ENCODE measurements around the gene PLEKHD1.
"Not testable (repeated sequence)": the region's sequence is repeated elsewhere in the genome, so short reads cannot be mapped to it uniquely, and the experiment has no call there.

Gene PLEKHD1

GRCh38 chr14:69484444-69485314 is at the start of gene PLEKHD1:
Gene PLEKHD1, plus strand, starts transcription at chr14:69484728. Its CDS starts 238 bp downstream, at chr14:69484966.
- DNase-seq = no peak

GRCh38 chr14:69439521-69440270 is 44.8 kb upstream of the PLEKHD1 start:
- no peak for DNase-seq

GRCh38 chr14:69441948-69442347 is 42.6 kb upstream of the PLEKHD1 start:
- DNase-seq = no peak

- DNase-seq = no peak
These were observed 41.2 kb upstream of the PLEKHD1 start for GRCh38 chr14:69443296-69443805.

GRCh38 chr14:69449216-69449615 is 35.3 kb upstream of the PLEKHD1 start:
- no peak for DNase-seq

- DNase-seq = no peak
These were observed 32.6 kb upstream of the PLEKHD1 start for GRCh38 chr14:69451941-69452340.

GRCh38 chr14:69458350-69458749 is 26.2 kb upstream of the PLEKHD1 start:
- DNase-seq = no peak

- no peak for DNase-seq
These were observed 25.4 kb upstream of the PLEKHD1 start for GRCh38 chr14:69459122-69459521.

GRCh38 chr14:69460093-69460701 is 24.3 kb upstream of the PLEKHD1 start:
- peak; percentile 65 for DNase-seq

- no peak for DNase-seq
These were observed 20.1 kb upstream of the PLEKHD1 start for GRCh38 chr14:69464379-69464778.

- DNase-seq = no peak
These were observed 19.7 kb upstream of the PLEKHD1 start for GRCh38 chr14:69464829-69465228.

- no peak for DNase-seq
These were observed 15.6 kb upstream of the PLEKHD1 start for GRCh38 chr14:69468949-69469348.

- no peak for DNase-seq
These were observed 13.1 kb upstream of the PLEKHD1 start for GRCh38 chr14:69471436-69471835.

GRCh38 chr14:69471916-69472315 is 12.6 kb upstream of the PLEKHD1 start:
- DNase-seq = no peak

- no peak for DNase-seq
These were observed 11.3 kb upstream of the PLEKHD1 start for GRCh38 chr14:69473260-69473659.

- no peak for DNase-seq
These were observed 10.6 kb upstream of the PLEKHD1 start for GRCh38 chr14:69473946-69474345.

- DNase-seq = no peak
These were observed 9.2 kb upstream of the PLEKHD1 start for GRCh38 chr14:69475194-69475818.

GRCh38 chr14:69476824-69477450 is 7.6 kb upstream of the PLEKHD1 start:
- DNase-seq = not testable (repeated sequence)

GRCh38 chr14:69478055-69478454 is 6.5 kb upstream of the PLEKHD1 start:
- not testable (repeated sequence) for DNase-seq

GRCh38 chr14:69479696-69480095 is 4.8 kb upstream of the PLEKHD1 start:
- DNase-seq = no peak

GRCh38 chr14:69480136-69480535 is 4.4 kb upstream of the PLEKHD1 start:
- DNase-seq = no peak

- no peak for DNase-seq
These were observed 2.5 kb upstream of the PLEKHD1 start for GRCh38 chr14:69481815-69482568.

Data from left hindlimb (tissue), 1 donor.